AG04449 (cell line): ENCODE results near the gene PPP1R17.

Experiments
- CTCF ChIA-PET: fragments of 350-600 bp; formaldehyde crosslinking; extraction: SDS; loops from one replicate; lab custom pipeline; 2021; ENCODE audit warnings: antibody characterized with exemption; lab: Yijun Ruan, JAX
- POLR2A ChIA-PET: fragments of 400-600, 350-600 bp; formaldehyde crosslinking; extraction: SDS; loops from one replicate; lab custom pipeline; 2020; ENCODE audit warnings: antibody characterized with exemption, inconsistent platforms; lab: Yijun Ruan, JAX
- DNase-seq: peaks from one replicate; pipeline ENCODE4 v3.0.0-alpha.2; 2010; ENCODE audit warnings: low read depth, low spot score
- H3K4me3 ChIP-seq: 2 replicates; pipeline ENCODE4 v1.5.1; 2011; ENCODE audit warnings: low read depth, mild to moderate bottlenecking, control low read depth, low read length
- CTCF ChIP-seq: IDR thresholded peaks from one replicate; pipeline ENCODE4 v1.5.1; 2011; ENCODE audit warnings: mild to moderate bottlenecking, moderate library complexity, low read length, control low read depth, inconsistent platforms; ENCODE audit not compliant: insufficient read depth; ENCODE audit errors: missing control alignments

Gene PPP1R17

GRCh38 chr7:31707089-31707488 lies 20.1 kb downstream of the PPP1R17 start:
- POLR2A ChIA-PET = no interaction called here
- H3K4me3 ChIP-seq = no peak overlapping the region
- TF ChIP-seq CTCF = no peak
- no peak for DNase-seq
- CTCF ChIA-PET = no interaction called here

GRCh38 chr7:31710171-31710570 lies 23.2 kb downstream of the PPP1R17 start:
- H3K4me3 ChIP-seq = no peak overlapping the region
- DNase-seq = no peak
- ChIA-PET POLR2A (no interaction called here), CTCF (no interaction called here)
- TF ChIP-seq CTCF = no peak

- CTCF ChIA-PET = interaction anchor here (1.1 kb wide), 1 partner anchor 24 kb away, joined by 4 read pairs; no protein-coding TSS in a partner anchor
- TF ChIP-seq CTCF = no peak
- H3K4me3 ChIP-seq = no peak overlapping the region
- POLR2A ChIA-PET = no interaction called here
- DNase-seq = no peak
These were observed 29.3 kb downstream of the PPP1R17 start for GRCh38 chr7:31716355-31716754.

- POLR2A ChIA-PET = no interaction called here
- no peak for DNase-seq
- no peak for TF ChIP-seq CTCF
- H3K4me3 ChIP-seq = no peak overlapping the region
- CTCF ChIA-PET = interaction anchor here (0.8 to 1.2 kb wide), 2 partner anchors 10 to 11 kb away, joined by 3 read pairs; no protein-coding TSS in a partner anchor
These were observed 33.4 kb downstream of the PPP1R17 start for GRCh38 chr7:31720366-31720765.

- no peak for DNase-seq
- no peak for TF ChIP-seq CTCF
- CTCF ChIA-PET = no interaction called here
These were observed 37.7 kb downstream of the PPP1R17 start for GRCh38 chr7:31724696-31725095.

GRCh38 chr7:31729195-31729804 lies 42.3 kb downstream of the PPP1R17 start:
- no peak overlapping the region for H3K4me3 ChIP-seq
- ChIA-PET CTCF (interaction anchor here (0.9 to 2.1 kb wide), 4 partner anchors 9 to 620 kb away, joined by 3 to 8 read pairs (median 4); no protein-coding TSS in a partner anchor), POLR2A (no interaction called here)
- DNase-seq = no peak
- peak; percentile 1 for TF ChIP-seq CTCF

More at GRCh38 chr7:31724696-31725095, 37.7 kb downstream of the PPP1R17 start:
- POLR2A ChIA-PET = no interaction called here
- H3K4me3 ChIP-seq = no peak overlapping the region
